Umbilical cord (tissue), 2 donors: ENCODE measurements around the gene TMEM117. TPM values are rescaled to one million over a fixed set of nuclear protein-coding genes. Genes with fewer than 3 reads are reported as not detected.

Experiments used
- DNase-seq: peaks from one replicate; pipeline ENCODE4 v3.0.0-alpha.2; 2015; ENCODE audit warnings: low spot score
- total RNA-seq: library from RNA; depleted of rRNA; stranded (reverse); fragments of >200 nt; gene quantifications from one replicate; pipeline ENCODE4 v1.2.3, GENCODE V29; 2014; ENCODE audit warnings: low replicate concordance; ENCODE audit not compliant: insufficient read depth

TMEM117 gene
- total RNA-seq, 1 donor from 2014 or later, result 18.3 TPM

DNA sequence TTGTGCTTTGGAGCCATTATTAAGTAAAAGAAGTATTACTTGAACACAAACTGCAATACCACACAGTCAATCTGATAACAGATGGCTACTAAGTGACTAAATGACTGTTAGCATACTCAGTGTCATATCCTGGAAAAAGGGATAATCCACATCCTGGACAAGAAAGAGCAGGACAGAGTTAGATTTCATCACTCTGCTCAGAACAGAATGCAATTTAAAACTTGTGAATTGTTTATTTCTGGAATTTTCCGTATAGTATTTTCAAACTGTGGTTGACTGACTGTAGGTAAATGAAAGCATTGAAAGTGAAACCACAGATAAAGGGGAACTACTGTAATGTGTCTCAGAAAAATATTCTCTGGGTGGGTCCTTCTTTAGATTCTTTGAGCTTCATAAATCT, 458.8 kb downstream of the TMEM117 start:
- no peak for DNase-seq

DNA sequence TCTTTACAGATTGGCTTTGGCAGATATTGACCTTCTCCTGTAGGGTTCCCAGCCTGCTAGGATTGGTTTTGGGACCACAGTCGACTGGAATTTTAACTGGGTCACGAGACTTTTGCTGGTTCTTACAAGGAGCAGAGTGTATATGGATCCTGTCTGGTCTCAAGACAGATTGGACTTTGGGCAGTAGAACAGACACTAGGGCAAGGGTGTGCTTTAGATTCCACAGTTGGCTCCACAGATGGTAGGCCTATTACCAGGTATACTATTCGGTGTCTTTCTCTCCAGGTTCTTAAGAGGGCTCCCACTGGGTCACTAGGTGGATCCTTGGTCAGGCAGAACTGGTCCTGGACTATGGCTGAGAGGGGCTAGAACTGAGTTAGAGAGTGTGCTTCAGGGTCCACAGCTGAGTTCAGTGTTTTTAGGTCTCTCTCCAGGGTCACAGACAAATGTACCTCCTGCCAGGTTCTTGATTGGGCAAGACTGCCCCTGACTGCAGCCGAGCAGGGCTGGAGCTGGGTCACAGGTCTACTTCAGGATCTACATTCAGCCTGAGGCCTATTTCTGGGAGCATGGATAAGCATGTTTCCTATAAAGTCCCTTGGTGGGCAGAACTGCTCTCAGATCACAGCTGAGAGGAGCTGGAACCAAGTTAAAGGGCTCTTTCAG, 460.2 kb downstream of the TMEM117 start:
- DNase-seq, result no peak

DNA sequence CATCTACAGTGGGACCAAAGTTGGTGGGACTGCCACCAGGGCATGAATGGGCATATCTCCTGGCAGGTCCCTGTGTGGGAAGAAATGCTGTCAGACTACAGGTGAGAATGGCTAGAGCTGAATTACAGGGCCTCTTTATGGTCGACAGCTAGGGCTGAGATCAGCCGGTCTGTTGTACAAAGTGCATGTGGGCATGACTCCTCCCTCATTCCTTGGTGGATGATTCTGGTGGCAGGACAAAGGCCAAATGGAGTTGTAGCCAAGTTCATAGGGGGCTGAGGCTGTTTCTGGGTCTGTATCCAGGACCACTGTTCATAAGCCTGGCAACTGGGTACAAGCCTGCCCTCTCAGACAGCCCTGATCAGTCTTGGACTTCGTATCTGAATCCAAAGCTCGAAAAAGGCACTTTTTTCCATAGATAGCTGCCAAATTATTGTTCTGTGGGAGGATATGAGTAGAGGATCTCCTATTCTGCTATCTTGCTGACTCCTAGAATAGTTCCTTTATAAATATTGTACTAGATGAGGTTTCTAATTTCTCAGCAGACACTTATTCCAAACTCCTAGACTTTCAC, 460.8 kb downstream of the TMEM117 start:
- DNase-seq, result no peak

DNA sequence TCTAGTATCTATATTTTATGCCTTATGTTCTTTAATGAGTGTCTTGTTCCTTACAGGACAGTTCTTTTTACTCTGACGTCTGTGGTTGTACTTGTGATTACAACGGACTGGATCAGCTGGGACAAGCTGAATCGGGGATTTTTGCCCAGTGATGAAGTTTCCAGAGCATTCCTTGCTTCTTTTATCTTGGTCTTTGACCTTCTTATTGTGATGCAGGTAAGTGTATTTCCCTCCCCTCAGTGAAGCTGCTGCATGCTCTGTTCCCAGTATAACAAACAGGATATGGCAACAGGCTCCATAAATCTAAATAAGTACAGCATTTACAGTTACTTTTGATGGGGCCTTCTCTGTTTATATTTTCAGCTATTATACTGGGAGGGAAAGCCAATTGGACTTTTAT, 463.6 kb downstream of the TMEM117 start:
- DNase-seq, result no peak

DNA sequence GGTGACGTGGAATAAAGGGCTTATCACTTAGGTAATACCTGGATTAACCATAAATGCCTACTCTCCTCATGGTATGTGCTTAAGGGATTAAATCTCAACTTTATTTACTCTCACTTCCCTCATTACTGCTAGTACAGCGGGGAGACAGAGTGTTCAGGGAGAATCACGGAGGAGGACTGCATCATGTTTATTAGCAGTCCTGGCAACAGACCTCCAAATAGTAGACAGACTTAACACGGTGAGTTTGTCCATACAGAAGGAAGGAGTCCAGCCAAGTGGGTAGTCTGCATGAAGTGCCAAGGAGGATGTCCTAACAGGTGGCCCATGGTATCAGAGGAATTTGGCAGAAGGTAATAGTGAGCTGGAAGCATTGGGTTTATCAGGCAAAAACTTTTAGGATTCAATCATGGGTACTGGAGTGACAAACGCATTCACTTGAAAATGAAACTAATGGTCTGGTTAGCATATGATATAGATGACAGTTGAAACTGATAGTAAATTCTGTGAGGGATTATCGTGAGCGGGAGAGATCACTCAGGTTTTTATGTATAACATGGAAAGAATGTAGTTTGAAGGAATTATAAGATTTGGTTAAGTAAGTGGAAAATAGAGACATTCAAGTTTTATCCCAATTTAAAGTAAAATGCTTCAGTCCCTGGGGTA, 471.8 kb downstream of the TMEM117 start:
- DNase-seq, result peak; percentile 75

DNA sequence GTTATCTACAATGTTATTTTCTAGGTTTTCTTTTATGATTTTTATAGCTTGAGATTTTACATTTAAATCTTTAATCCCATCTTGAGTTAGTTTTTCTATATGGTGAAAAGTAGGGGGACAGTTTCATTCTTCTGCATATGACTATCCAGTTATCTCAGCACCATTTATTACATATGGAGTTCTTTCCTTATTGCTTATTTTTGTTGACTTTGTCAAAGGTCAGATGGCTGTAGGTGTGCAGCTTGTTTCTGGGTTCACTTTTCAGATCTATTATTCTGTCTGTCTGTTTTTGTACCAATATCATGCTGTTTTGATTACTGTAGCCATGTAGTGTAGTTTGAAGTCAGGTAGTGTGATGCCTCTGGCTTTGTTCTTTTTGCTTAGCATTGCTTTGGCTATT, 477.3 kb downstream of the TMEM117 start:
- DNase-seq, result no peak

DNA sequence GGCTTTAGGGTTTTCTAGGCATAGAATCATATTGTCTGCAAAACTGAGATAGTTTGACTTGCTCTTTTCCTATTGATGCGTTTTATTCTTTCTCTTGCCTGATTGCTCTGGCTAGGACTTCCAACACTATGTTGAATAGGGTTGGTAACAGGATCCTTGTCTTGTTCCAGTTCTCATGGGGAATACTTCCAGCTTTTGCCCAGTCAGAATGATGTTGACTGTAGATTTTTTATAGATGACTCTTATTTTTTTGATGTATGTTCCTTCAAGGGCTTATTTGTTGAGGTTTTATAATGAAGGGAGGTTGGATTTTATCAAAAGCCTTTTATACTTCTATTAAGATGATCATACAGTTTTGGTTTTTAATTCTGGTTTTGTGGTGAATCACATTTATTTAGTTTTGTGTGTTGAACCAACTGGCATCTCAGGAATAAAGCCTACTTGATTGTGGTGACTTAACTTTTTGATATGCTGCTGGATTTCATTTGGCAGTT, 478.2 kb downstream of the TMEM117 start:
- DNase-seq, result no peak

DNA sequence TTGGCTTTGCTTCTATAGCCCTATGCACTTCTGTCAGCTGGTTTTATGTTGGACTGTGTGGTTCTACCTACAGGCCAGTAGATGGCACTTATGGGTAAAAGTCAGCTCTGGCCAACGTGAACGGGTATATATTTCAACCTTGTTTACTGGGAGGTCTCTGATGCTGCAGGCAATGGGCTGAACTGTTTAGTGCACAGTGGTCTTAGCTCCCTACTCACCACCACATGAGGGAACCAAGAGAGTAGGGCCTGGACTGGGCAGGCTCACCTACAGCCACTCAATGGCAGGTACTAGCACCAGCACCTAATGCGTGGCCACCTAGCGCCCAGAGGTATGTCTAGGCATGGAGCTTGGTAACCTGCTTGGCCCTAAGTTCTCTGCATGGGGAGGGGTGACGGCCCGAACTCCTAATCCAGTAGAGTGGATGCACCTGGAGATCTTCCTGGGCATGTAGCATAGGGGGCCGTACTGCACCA, 481.8 kb downstream of the TMEM117 start:
- peak; percentile 18 for DNase-seq

DNA sequence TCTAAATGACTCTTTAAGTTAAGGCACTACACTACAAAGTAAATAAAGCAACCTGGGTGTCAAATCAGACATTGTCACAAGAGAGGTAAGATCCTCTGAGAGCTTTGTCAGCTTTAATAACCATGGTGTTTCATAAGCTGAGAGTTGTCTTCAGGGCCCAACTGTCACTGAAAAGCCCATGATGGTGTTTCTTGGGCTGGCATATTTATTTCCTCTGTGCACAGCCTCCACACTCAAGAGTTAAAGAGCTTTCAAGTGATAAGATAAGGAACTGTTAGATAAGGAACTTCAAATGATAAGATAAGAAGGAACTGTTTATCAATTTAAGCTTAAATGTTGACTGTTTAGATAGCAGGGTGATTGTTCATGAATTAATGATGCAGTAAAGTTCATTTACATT, 495.4 kb downstream of the TMEM117 start:
- DNase-seq, result no peak

DNA sequence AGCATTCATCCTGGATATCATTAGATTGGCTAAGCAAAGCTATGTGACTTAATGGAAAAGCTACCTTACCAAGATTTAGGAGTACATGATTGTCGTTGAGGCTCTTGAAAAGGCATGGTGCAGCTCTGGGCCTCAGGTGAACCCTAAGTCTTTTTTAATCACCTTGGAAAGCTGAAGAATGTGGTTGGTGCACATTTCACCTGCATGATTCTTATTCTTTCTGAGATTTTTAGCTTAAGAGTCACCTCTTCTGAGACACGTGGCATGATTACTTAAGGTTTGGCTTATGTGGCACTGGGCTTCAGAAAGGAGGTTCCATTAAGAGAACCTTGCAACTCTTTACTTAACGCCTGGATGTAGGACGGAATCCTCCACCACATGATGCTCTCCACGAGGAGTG, 498.5 kb downstream of the TMEM117 start:
- DNase-seq, result peak; percentile 6

DNA sequence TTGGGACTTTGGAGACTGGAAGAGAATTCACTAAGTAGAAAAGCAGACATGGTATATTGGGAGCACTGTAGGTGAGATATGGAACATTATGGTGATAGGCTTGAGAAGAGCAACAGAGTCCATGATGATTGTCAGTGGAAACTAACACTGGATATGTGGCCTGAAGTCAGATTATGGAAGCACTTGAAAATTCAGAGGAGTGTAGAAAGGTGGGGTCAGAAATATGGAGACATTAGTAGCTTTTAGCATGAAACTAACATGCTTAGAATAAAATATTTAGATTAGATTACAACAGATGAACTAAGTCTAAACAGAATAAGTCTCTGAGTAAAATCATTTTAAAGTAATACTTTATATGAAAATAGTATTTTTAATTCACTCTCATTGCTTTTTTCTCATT, 499.1 kb downstream of the TMEM117 start:
- DNase-seq, result no peak

DNA sequence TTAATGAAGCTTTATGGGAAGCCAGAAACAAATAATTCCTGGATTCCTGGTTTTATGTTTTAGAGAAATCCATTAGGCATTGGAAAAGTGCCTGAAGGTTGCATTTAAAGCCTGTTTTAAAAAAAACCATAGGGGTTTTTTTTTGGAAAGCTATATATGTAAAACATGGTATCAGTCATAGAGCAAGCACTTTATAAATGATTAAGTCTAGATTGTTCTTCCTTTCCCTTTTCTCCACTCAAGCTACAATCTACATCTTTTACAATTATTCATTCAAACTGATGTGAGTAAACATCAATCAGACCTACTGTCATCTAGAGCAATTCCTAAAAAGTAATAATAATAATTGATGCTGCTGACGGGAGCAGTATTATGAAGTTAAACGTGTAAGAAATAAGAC, 500.7 kb downstream of the TMEM117 start:
- DNase-seq, result no peak

DNA sequence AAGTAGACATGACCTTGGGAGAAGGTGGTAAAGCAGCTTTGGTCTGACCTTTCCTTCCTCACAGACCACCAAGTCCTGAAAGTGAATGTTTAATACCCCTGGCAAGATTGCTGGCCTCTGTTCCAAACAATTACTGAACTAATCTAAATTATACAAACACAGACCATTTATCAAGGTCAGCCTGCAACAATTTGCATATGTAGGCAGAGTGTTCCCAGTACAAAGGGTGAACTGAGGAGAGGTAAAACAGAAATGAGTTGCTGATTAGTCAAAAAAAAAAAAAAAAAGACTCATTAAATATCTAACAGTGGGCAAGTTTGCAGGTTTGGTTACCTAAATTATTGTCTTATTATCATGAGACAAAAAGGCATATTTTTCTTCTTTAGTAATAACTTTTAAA, 506.5 kb downstream of the TMEM117 start:
- DNase-seq, result no peak

DNA sequence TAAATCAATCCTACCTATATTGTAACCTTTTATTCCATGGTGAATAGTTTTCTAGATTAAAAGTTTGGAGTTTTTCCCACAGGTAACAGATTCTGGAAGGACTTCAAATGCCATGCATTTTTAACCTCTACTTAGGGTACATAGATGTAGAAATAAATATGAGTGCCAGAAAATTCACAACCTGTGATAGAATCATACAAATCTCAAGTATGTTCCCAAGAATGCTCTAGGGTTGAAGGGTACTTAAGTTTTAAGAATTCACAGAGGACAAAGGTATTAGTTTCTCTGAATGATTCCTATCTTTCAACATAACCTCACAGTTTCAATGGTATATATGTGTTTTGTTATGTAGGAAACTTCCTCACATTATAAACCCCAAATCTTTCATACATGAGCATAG, 511.3 kb downstream of the TMEM117 start:
- no peak for DNase-seq

DNA sequence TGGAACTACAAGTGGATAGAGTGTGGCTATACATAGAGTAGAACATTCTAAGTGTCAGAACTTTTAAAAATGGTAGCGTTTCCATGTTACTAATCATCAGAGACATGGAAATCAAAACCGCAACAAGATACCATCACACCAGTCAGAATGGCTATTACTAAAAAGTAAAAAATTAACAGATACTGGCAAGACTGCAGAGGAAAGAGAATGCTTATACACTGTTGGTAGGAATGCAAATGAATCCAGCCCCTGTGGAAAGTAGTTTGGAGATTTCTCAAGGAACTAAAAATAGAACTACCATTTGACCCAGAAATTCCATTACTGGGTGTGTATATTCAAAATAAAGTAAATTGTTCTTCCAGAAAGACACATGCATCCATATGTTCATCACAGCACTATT, 521.6 kb downstream of the TMEM117 start:
- no peak for DNase-seq

DNA sequence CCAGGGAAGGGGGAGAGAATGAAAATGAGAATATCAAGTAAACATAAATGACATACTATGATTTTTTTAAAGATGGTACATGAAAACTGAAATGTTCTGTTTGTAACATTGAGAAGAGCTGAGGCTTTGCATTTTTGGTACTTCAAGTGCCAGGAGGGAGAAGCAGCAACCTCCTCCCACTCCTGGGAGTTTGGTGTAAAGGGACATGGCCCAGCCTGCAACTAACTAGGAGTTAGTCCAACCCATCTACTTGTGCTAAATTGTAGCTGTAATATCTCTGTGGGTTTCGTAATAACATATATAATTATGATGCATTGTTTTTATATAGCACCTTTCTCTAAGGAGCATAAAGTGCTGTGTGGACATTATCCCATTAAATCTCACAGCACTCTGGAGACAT, 522.8 kb downstream of the TMEM117 start:
- DNase-seq, result no peak

DNA sequence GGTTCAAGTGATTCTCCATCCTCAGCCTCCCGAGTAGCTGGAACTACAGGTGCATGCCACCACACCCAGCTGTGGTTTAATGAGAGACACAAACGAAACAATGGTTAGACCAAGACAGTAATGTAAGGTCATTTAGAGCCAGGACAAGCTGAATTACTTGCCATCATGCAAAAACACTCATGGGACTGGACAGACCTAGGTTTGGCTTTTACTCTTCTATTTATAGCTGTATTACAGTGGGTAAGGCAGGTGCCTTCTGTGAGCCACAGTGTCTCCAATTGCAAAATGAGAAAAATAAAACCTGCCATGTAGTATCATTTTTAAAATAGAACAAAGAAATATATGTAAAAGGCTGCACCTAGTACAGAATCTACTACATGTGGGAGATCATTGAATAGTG, 527.1 kb downstream of the TMEM117 start:
- DNase-seq, result no peak

DNA sequence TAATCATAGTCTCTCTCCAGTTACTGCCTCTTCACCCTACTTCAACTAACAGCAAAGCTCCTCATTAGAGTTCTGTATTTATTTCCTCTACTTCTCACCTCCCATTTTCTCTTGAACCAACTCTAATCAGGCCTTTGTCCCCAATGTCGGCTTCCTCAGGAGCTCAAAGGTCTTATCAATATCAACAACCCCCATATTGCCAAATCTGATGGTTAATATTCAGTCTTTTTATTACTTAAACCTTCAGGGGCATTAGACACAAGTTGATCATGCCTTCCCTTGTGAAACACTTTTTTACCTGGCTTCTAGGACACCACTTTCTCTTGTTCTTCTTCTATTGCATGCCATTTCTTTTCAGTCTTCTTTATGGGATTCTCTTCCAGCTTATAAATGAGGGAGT, 531.3 kb downstream of the TMEM117 start:
- no peak for DNase-seq

DNA sequence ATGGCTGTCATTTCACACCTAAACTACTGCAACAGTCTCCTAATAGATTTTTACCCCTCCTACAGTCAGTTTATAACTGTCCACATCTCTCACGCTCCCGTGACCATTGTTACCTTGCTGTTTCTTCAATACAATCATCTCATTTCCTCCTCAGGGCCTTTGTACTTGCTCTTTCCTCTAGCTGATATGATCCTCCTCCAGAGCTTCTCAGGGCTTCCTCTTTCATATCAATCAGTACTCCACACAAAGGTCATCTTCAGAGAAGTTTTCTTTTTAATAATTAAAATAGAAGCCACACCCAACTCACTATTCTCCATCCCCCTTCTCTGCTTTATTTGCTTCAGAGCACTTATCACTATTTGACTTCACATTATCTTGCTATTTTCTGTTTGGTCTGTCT, 532.0 kb downstream of the TMEM117 start:
- DNase-seq, result no peak

DNA sequence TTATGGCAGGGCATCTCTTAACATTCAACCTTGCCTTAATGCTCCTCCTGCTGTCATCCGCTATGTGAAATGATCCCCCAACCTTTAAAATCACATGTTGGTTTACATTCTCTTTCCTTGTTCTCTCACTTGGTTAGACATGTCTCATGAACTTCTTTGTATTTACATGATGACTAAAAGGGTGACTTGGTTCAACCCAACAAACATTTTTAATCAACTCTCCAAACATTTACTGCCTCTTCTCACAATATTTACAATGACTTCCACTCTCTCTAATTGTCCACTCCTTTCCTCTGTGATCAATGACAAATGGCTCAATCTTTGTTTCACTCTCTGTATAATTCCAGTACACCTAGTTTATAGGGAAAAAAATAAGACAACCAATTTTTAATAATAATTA, 534.1 kb downstream of the TMEM117 start:
- no peak for DNase-seq

DNA sequence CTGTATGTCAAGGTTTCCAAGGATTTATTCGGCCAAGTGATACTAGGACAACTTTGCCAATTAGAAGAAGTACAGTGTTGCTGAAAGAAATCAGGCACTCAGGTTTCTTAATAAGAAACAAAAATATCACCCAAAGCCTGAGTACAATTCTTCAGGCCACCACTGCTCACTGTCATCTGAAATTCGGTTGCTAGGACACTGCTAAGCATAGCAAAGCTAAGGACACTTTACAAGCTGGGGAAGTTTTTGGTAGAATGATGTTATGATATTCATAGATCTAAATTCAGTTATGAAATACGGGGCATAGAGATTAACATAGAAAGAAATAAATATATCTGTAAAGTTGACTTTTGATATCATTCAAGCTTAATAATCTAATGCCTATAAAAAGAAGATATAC, 535.1 kb downstream of the TMEM117 start:
- no peak for DNase-seq

DNA sequence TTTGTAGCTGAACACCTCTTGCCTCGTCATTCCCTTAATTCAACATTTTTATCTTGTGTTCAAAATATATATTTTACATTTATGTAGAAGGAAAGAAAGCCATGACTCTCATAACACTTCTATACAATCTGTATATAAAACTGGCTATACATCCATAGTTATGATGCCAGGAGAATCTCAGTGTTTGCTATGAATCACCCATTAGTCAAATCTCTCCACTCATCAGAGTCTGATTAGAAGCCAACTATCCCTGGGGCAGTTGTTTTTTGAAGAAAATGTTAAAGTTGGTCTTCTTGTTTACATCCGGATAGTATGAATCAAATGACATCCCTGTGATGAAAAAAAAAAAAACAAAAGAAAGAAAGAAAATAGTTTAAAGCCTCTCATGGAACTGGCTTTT, 536.4 kb downstream of the TMEM117 start:
- DNase-seq, result peak; percentile 28

DNA sequence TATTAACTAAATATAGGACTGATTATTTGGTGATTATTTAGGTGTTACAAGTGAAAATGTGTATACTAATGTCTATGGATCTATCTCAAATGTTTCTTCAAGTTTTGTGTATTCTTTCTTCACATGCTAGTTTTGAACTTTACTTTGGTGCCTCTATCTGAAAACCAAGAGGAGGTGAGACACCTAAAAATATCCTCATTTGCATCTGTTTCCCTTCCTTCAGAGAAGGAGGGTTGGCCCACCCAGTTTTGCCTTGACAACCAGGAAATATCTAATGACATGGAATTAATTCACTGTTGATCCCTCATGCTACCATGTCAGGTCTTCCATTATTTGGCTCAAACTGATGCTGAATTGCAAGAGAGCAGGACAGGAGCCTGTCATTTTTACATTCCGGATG, 539.8 kb downstream of the TMEM117 start:
- no peak for DNase-seq
